Measurements from ENCODE around the gene FURIN. TPM values are rescaled to one million over a fixed set of nuclear protein-coding genes. Genes with fewer than 3 reads are reported as not detected.

The FURIN gene
- polyA plus RNA-seq, 2 of the 4 experiments (the other 2 are of a cell fraction) = 16.8 to 33.3 TPM

- H3K9me3 ChIP-seq = no peaks in the 10 kb centered on the region
- CTCF ChIA-PET = interaction anchor here (1.2 to 9.2 kb wide), 4 partner anchors 12 to 20 kb away, joined by 3 to 83 read pairs (median 16); partner anchors contain the start of genes HDDC3, MAN2A2 and UNC45A
- H3K4me3 ChIP-seq = no peak overlapping the region
- FAIRE-seq (no peak), ATAC-seq (no peak), DNase-seq (ENCODE audit: low read depth in 1 of 2, low spot score in 1 of 2) (no peak)
- H3K4me2 ChIP-seq = no peak overlapping the region
- no peaks in the 10 kb centered on the region for H3K4me1 ChIP-seq
- 89% methylated on average over 7 of the region's 7 CpGs for WGBS (ENCODE audit: missing lambda C conversion rate)
- H3K27ac ChIP-seq = no peak overlapping the region
- POLR2A ChIA-PET = interaction anchor here (1.0 kb wide), 1 partner anchor 527 kb away, joined by 3 read pairs; the partner anchor contains the start of gene IQGAP1
- TF ChIP-seq GATA3 (IDR thresholded peaks at IDR 0.05; ENCODE audit: borderline replicate concordance) (no peak), CBX2 (IDR thresholded peaks at IDR 0.05; ENCODE audit: borderline replicate concordance, low read depth) (no peak), MAFK (IDR thresholded peaks at IDR 0.05; ENCODE audit: partially characterized antibody) (no peak), HMGXB4 (CRISPR knock-in tag; IDR thresholded peaks at IDR 0.05; ENCODE audit: borderline replicate concordance) (no peak), KDM1A (IDR thresholded peaks at IDR 0.05; ENCODE audit: low read depth) (no peak), RARB (CRISPR knock-in tag; IDR thresholded peaks at IDR 0.05) (no peak), EHMT2 (IDR thresholded peaks at IDR 0.05; ENCODE audit: low read depth) (no peak), NR3C1 (IDR thresholded peaks at IDR 0.05) (no peak), MAX (IDR thresholded peaks at IDR 0.05) (no peak), TP53 (CRISPR knock-in tag; IDR thresholded peaks at IDR 0.05) (no peak)
Measured at GRCh38 chr15:90915216-90915807, 46.9 kb downstream of the FURIN start.

DNA sequence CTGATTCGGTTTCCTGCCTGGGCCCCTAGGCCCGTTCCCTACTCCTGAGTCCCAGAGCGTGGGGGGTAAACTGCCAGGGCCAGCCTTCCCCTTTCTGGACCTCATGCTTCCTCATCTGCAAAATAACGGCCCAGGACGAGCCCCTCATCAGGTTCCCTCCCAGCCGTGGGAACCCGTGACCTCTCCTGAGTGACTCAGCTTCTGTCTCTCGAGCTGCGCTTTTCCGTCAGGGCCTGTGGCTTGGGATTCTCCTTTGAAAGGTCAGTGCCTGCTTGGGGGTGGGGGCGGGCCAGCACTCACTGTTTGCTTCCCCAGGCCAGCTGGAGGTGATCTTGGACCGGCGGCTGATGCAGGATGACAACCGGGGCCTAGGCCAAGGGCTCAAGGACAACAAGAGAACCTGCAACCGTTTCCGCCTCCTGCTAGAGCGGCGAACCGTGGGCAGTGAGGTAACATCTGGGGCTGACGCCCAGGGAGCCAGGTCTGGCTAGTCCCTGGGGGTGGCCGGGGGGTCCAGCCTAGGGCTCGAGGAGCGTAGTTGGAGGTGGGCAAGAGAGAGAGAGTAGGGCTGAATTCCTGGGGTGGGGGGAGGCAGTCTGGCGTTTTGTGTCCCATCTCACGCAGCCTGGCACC lies 47.5 kb downstream of the FURIN start:
- TF ChIP-seq, protein P1, sequence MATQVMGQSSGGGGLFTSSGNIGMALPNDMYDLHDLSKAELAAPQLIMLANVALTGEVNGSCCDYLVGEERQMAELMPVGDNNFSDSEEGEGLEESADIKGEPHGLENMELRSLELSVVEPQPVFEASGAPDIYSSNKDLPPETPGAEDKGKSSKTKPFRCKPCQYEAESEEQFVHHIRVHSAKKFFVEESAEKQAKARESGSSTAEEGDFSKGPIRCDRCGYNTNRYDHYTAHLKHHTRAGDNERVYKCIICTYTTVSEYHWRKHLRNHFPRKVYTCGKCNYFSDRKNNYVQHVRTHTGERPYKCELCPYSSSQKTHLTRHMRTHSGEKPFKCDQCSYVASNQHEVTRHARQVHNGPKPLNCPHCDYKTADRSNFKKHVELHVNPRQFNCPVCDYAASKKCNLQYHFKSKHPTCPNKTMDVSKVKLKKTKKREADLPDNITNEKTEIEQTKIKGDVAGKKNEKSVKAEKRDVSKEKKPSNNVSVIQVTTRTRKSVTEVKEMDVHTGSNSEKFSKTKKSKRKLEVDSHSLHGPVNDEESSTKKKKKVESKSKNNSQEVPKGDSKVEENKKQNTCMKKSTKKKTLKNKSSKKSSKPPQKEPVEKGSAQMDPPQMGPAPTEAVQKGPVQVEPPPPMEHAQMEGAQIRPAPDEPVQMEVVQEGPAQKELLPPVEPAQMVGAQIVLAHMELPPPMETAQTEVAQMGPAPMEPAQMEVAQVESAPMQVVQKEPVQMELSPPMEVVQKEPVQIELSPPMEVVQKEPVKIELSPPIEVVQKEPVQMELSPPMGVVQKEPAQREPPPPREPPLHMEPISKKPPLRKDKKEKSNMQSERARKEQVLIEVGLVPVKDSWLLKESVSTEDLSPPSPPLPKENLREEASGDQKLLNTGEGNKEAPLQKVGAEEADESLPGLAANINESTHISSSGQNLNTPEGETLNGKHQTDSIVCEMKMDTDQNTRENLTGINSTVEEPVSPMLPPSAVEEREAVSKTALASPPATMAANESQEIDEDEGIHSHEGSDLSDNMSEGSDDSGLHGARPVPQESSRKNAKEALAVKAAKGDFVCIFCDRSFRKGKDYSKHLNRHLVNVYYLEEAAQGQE (IDR thresholded peaks at IDR 0.05) = no peak
- TF ChIP-seq, protein P2, sequence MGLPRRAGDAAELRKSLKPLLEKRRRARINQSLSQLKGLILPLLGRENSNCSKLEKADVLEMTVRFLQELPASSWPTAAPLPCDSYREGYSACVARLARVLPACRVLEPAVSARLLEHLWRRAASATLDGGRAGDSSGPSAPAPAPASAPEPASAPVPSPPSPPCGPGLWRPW (IDR thresholded peaks at IDR 0.05) = no peak
- no peak for ATAC-seq
- CTCF ChIA-PET = interaction anchor here (1.4 to 9.2 kb wide), 3 partner anchors 9 to 16 kb away, joined by 3 to 83 read pairs (median 24); partner anchors contain the start of genes HDDC3 and MAN2A2

GRCh38 chr15:90916461-90916860 lies 48.1 kb downstream of the FURIN start:
- no peak for ATAC-seq
- Histone ChIP-seq H3K27ac (no peak overlapping the region), H3K4me3 (no peak overlapping the region), H3K4me2 (no peak overlapping the region), H3K9me3 (no peaks in the 10 kb centered on the region), H3K4me1 (no peaks in the 10 kb centered on the region)
- no peak for DNase-seq (ENCODE audit: low read depth in 1 of 2, low spot score in 1 of 2)
- ChIA-PET POLR2A (no interaction called here), CTCF (interaction anchor here (1.4 to 9.2 kb wide), 4 partner anchors 9 to 16 kb away, joined by 3 to 83 read pairs (median 40); partner anchors contain the start of genes HDDC3, MAN2A2 and UNC45A)
- WGBS (ENCODE audit: missing lambda C conversion rate) = 92% methylated on average over 11 of the region's 11 CpGs
- TF ChIP-seq PHF8 (IDR thresholded peaks at IDR 0.05; ENCODE audit: borderline replicate concordance, low read depth) (no peak), ELK1 (IDR thresholded peaks at IDR 0.05; ENCODE audit: low read depth, low read length) (no peak), ZNF302 (CRISPR knock-in tag; IDR thresholded peaks at IDR 0.05) (no peak), JUN (IDR thresholded peaks at IDR 0.05) (no peak), HMGXB4 (CRISPR knock-in tag; IDR thresholded peaks at IDR 0.05; ENCODE audit: borderline replicate concordance) (no peak), JUNB (IDR thresholded peaks at IDR 0.05) (no peak), SREBF2 (IDR thresholded peaks at IDR 0.05) (no peak), MAFK (IDR thresholded peaks at IDR 0.05; ENCODE audit: partially characterized antibody) (no peak), HDAC2 (IDR thresholded peaks at IDR 0.05) (no peak)
- FAIRE-seq = no peak

More for the DNA sequence above, 47.5 kb downstream of the FURIN start:
- WGBS (ENCODE audit: missing lambda C conversion rate) = 89% methylated on average over 22 of the region's 25 CpGs
- Histone ChIP-seq H3K27ac (no peak overlapping the region), H3K9me3 (no peaks in the 10 kb centered on the region), H3K4me1 (no peaks in the 10 kb centered on the region), H3K4me2 (no peak overlapping the region), H3K4me3 (no peak overlapping the region)
- POLR2A ChIA-PET = interaction anchor here (1.0 kb wide), 1 partner anchor 528 kb away, joined by 3 read pairs; the partner anchor contains the start of gene IQGAP1
- DNase-seq (ENCODE audit: low read depth in 1 of 2, low spot score in 1 of 2) (no peak), FAIRE-seq (no peak)
